ENCODE measurements around the gene PDPR. TPM values are rescaled to one million over a fixed set of nuclear protein-coding genes. Genes with fewer than 3 reads are reported as not detected.
"Not testable (repeated sequence)": the region's sequence is repeated elsewhere in the genome, so short reads cannot be mapped to it uniquely, and the experiment has no call there.

The PDPR gene
- polyA plus RNA-seq, 1 donor = 66.2 TPM

- not testable (repeated sequence) for DNase-seq
Measured at GRCh38 chr16:70127706-70128105, 13.6 kb downstream of the PDPR start.

DNA sequence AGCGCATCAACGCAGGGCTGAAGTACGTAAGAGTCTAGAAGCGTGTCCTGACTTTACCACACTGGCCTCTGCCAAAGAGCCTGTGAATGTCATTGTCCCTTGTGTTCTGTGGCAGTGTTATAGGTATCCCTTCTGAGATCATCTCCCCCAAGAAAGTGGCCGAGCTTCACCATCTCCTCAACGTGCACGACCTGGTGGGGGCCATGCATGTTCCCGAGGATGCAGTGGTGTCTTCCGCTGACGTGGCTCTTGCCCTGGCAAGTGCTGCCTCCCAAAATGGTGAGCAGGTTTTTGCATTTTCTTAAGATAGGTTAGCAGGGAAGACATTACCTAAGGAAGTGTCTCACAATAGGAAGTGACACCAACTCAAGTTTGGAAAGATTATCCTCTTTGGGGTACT is 14.7 kb downstream of the PDPR start:
- DNase-seq = not testable (repeated sequence)

DNA sequence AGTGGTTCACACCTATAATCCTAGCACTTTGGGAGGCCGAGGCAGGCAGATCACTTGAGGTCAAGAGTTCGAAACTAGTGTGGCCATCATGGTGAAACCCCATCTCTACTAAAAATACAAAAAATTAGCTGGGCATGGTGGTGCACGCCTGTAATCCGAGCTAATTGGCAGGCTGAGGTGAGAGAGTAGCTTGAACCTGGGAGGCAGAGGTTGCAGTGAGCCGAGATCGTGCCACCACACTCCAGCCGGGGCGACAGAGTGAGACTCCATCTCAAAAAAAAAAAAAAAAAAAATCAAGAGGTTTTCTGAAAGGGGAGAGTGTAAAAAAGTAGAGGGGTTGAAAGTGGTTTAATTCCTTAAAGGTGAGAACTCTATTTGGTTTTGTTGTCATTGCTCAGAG is 21.7 kb downstream of the PDPR start:
- DNase-seq = not testable (repeated sequence)

DNA sequence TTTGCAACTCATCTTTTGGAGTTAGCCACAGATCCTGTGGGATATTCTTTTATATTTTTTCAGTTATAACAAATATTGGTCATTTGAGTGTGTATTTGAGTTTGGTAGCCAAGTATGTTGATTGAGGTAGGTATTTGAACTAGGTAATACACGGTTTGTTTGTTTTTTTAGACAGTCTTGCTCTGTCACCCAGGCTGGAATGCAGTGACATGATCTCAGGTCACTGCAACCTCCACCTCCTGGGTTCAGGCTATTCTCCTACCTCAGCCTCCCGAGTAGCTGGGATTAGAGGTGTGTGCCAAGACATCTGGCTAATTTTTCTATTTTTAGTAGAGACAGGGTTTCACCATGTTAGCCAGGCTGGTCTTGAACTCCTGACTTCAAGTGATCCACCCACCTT is 22.5 kb downstream of the PDPR start:
- not testable (repeated sequence) for DNase-seq

DNA sequence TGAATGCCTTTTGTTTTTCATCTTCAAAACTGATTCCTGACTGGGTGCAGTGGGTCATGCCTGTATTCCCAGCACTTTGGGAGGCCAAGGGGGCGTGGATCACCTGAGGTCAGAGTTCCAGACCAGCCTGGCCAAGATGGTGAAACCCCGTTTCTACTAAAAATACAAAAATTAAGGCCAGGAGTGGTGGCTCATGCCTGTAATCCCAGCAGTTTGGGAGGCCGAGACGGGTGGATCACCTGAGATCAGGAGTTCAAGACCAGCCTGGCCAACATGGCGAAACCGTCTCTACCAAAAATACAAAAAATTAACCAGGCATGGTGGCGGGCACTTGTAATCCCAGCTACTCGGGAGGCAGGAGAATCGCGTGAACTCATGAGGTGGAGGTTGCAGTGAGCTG is 28.6 kb downstream of the PDPR start:
- DNase-seq = not testable (repeated sequence)

DNA sequence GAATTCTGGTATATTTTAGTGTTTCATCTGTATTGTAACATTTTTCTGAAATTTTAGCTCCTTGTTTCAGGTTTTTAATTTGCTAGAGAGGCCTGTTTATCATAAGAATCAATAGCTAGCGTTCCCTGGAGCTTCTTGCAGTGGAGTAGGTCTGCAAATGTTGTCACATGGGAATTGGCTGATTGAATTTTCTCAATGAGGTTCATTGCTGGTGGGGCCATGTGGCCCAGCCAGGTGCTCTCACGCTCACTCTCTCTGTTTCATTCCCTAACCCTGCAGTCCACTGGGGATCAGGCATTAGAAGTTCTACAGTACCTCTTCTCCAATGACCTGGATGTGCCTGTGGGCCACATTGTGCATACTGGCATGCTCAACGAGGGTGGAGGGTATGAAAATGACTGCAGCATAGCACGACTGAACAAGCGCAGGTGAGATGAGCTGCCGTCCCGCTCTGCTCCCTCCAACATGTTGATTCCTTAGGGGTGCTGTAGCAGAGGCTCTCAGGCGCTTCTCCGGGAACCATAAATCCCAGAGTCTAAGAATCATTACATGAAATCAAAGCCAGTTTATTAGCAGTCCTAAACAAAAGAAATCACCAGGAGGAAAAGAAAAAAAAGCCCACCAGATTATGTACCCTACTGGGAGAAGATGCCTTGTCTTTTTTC is 29.2 kb downstream of the PDPR start:
- not testable (repeated sequence) for DNase-seq

- DNase-seq = not testable (repeated sequence)
Measured at GRCh38 chr16:70147853-70148252, 33.7 kb downstream of the PDPR start.

- not testable (repeated sequence) for DNase-seq
Measured at GRCh38 chr16:70148453-70148852, 34.3 kb downstream of the PDPR start.

DNA sequence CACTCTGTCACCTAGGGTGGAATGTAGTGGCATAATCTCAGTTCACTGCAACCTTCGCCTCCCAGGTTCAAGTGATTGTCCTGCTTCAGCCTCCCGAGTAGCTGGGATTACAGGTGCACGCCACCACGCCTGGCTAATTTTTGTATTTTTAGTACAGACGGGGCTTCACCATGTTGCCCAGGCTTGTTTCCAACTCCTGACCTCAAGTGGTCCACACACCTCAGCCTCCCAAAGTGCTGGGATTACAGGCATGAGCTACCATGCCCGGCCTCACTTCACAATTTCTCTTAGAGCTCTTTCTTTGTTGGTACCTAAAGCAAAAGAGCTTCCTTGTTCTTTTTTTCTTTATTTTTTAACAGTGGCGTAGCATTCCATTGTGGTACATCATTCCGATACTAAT is 35.2 kb downstream of the PDPR start:
- DNase-seq = not testable (repeated sequence)

- no peak for DNase-seq
Measured at GRCh38 chr16:70151391-70151790, 37.3 kb downstream of the PDPR start.

DNA sequence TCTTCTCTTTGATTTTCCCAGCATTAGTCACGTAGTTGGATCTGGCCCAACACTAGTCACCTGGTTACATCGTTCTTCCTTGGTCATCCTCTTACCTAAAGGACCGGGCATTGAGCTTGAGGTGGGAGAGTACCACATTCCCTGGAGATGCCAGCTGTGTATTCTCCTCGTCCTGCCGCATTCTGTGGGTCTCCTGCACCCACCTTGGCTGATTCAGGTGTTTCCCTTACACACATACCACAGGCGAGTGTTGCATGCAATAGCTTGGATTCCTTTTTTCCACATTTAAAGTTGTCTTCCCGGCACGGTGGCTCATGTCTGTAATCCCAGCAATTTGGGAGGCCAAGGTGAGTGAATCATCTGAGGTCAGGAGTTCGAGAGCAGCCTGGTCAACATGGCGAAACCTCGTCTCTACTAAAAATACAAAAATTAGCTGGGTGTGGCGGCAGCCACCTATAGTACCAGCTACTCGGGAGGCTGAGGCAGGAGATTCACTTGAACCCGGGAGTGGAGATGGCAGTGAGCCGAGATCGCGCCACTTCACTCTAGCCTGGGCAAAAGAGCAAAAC is 37.9 kb downstream of the PDPR start:
- no peak for DNase-seq

GRCh38 chr16:70152578-70153302 is 38.6 kb downstream of the PDPR start:
- no peak for DNase-seq

- not testable (repeated sequence) for DNase-seq
Measured at GRCh38 chr16:70154736-70155135, 40.6 kb downstream of the PDPR start.

- DNase-seq = no peak
Measured at GRCh38 chr16:70156207-70156978, 42.3 kb downstream of the PDPR start.

GRCh38 chr16:70157105-70157476 is 43.0 kb downstream of the PDPR start:
- no peak for DNase-seq

GRCh38 chr16:70157477-70158260 is 43.5 kb downstream of the PDPR start:
- DNase-seq = no peak

GRCh38 chr16:70158261-70158939 is 44.3 kb downstream of the PDPR start:
- DNase-seq = no peak

GRCh38 chr16:70159355-70160348 is 45.5 kb downstream of the PDPR start:
- no peak for DNase-seq

- DNase-seq = no peak
Measured at GRCh38 chr16:70160388-70160787, 46.3 kb downstream of the PDPR start.

DNA sequence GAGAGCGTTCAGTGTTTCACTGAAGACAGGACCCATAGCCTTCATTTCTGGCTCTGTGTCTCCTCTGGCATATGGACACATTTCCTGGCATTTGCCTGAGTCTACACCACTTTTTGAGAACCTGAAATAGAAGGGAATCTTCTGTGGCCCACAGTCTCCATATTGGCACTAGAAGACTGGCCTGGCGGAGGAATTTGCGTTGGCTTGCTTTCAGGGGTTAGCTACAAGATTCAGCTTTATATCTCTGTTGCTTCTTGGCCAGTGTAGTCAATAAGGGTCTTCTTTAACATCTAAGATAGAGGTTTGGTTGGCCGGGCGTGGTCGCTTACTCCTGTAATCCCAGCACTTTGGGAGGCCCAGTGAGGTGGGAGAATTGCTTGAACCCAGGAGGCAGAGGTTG is 46.7 kb downstream of the PDPR start:
- DNase-seq = no peak
